Pancreas (tissue), 10 donors: ENCODE data around the gene ZNF394. TPM values are rescaled to one million over a fixed set of nuclear protein-coding genes. Genes with fewer than 3 reads are reported as not detected.
"Not testable (repeated sequence)": the region's sequence is repeated elsewhere in the genome, so short reads cannot be mapped to it uniquely, and the experiment has no call there.

ENCODE experiments used
- ATAC-seq, 4 donors: fragments of 200-7000 bp; cut with Tn5 transposase; one replicate each; pipeline versions ENCODE4 v1.8.0 to v1.9.1; 2020; ENCODE audit warnings: mild to moderate bottlenecking in 4 of 4, moderate library complexity in 4 of 4
- DNase-seq, 6 donors: peaks; one replicate each; pipeline ENCODE4 v3.0.0-alpha.2; 2020
- FAIRE-seq: peaks from 2 replicates; lab custom pipeline; 2012; peaks lifted over from hg19 to GRCh38; lab: Jason Lieb, UNC
- H3K27ac ChIP-seq, 4 donors: fragments of 200-600 bp; sonication (generic); 1 replicate in 3 of 4; 2 replicates in 1 of 4; pipeline versions ENCODE4 v1.5.0 to v1.8.0; 2020
- H3K27me3 ChIP-seq, 4 donors: fragments of 200-600 bp; one replicate each; pipeline ENCODE4 v1.8.0; 2021
- H3K36me3 ChIP-seq, 3 donors: fragments of 200-600 bp; sonication (generic) in 1 of 3; one replicate each; pipeline versions ENCODE4 v1.5.0 to v1.8.0; 2020 to 2021
- H3K4me1 ChIP-seq, 3 donors: fragments of 200-600 bp; one replicate each; pipeline ENCODE4 v1.8.0; 2021
- H3K4me3 ChIP-seq, 4 donors: fragments of 200-600 bp; sonication (generic) in 2 of 4; one replicate each; pipeline versions ENCODE4 v1.5.0 to v1.8.0; 2020 to 2021
- H3K9me3 ChIP-seq, 4 donors: fragments of 200-600 bp; one replicate each; pipeline ENCODE4 v1.8.0; 2021
- CTCF ChIP-seq, 4 donors: fragments of 200-600 bp; sonication (generic) in 3 of 4; IDR thresholded peaks; one replicate each; pipeline versions ENCODE4 v1.5.0 to v1.8.0; 2021; ENCODE audit warnings: antibody characterized with exemption in 4 of 4
- WGBS, 2 donors: extraction: QIAGEN DNeasy Blood & Tissue Kit; methylation state at CpG; one replicate each; pipeline ENCODE4 v1.1.7; 2013; 5-methylcytosine and 5-hydroxymethylcytosine counted together
- intact Hi-C, 3 donors: fragments of 100-400 bp; cut with DNase I; formaldehyde crosslinking; loops; one replicate each; pipeline versions ENCODE4 v1.11.1 to v1.14.2; 2022
- polyA plus RNA-seq, 2 donors: library from polyadenylated mRNA; stranded (reverse); fragments of 200-250 nt; gene quantifications; one replicate each; pipeline ENCODE4 v1.2.3, GENCODE V29; 2013
- total RNA-seq, 6 donors: library from RNA; stranded (reverse); fragmentation: NEBNext Ultra II Directional in 4 of 6; extraction: Animal tissue kit (Norgen Biotek cat#: 25700) in 4 of 6; gene quantifications; one replicate each; pipeline versions ENCODE4 v1.2.1 to v1.2.4, GENCODE V29; 2021 to 2023
- donor health status: healthy with polysubstance abuse.
- donor health status: DM: no; HTN: no; CAD: no; lungs with moderate emphysema.
- donor health status: DM: no; HTN: no; CAD: no.
- donor health status: control.
- donor health status: control.
- donor health status: Bipolar disorder and iron deficiency.
- donor health status: DM: yes; HTN: yes; CAD: no.
- donor health status: DM: no; HTN: no; CAD: no.
- donor health status: DM: no; HTN: no; CAD: no.
- donor health status: DM: yes; HTN: yes; CAD: no.

ZNF394 gene
- total and polyA plus RNA-seq, 8 donors = 10.3 to 16.8 (median 13.5) TPM

- FAIRE-seq = no peak
- H3K9me3 ChIP-seq = no peaks in the 10 kb centered on the region
- peak; percentile 91 to 96 (median 92) for ATAC-seq
- intact Hi-C loops = no loop called here
- no peaks in the 10 kb centered on the region for H3K36me3 ChIP-seq
- H3K27me3 ChIP-seq = no peaks in the 10 kb centered on the region
- peak; percentile 98 to 99 (median 98) for DNase-seq
- H3K4me1 ChIP-seq = peaks cover 10 to 25% (median 13%) of the 10 kb centered on the region in 3 donors
- 1% methylated on average over 50 to 53 of the region's 53 CpGs for WGBS, 2 donors
- TF ChIP-seq CTCF (IDR thresholded peaks at IDR 0.05) = no peak
- peak within 1 kb of the TSS; percentile 70 to 93 (median 80) for H3K27ac ChIP-seq
- peak within 1 kb of the TSS; percentile 66 to 83 (median 74) for H3K4me3 ChIP-seq
Measured at GRCh38 chr7:99504603-99505323, 4.7 kb upstream of the ZNF394 start, which contains the start of gene ZKSCAN5. TSS of gene ZKSCAN5 (plus strand) at chr7:99504662. CDS start at chr7:99506045, 1,383 bp downstream.

- H3K4me3 ChIP-seq = peak overlapping the region; percentile 66 to 83 (median 74)
- no peak for ATAC-seq
Measured at GRCh38 chr7:99504281-99504602, 4.2 kb upstream of the ZNF394 start.

GRCh38 chr7:99501236-99501635, 1.2 kb upstream of the ZNF394 start:
- H3K9me3 ChIP-seq, ATAC-seq, FAIRE-seq, H3K36me3 ChIP-seq, H3K4me3 ChIP-seq, intact Hi-C loops, H3K27me3 ChIP-seq, DNase-seq, H3K27ac ChIP-seq: not testable (repeated sequence)
- H3K4me1 ChIP-seq = peaks cover 6 to 22% (median 22%) of the 10 kb centered on the region in 3 donors
- WGBS, 2 donors = 91 to 92% methylated on average over 12 of the region's 12 CpGs

More at GRCh38 chr7:99504281-99504602, 4.2 kb upstream of the ZNF394 start:
- FAIRE-seq = no peak
- no peak for DNase-seq
- Histone ChIP-seq H3K9me3 (no peaks in the 10 kb centered on the region), H3K27me3 (no peaks in the 10 kb centered on the region), H3K36me3 (no peaks in the 10 kb centered on the region), H3K4me1 (peaks cover 10 to 25% (median 13%) of the 10 kb centered on the region in 3 donors), H3K27ac (peak overlapping the region; percentile 70 to 93 (median 80))
- 5 to 6% methylated on average over 19 of the region's 19 CpGs for WGBS, 2 donors
- no peak for TF ChIP-seq CTCF (IDR thresholded peaks at IDR 0.05)
- intact Hi-C loops = no loop called here

- ATAC-seq = no peak
- DNase-seq = no peak
- H3K27ac ChIP-seq = peak overlapping the region; percentile 75 to 92 (median 86)
- WGBS, 2 donors = 41 to 42% methylated on average over 16 of the region's 16 CpGs
- no peaks in the 10 kb centered on the region for H3K9me3 ChIP-seq
- H3K36me3 ChIP-seq = peaks cover 0 to 3% (median 0%) of the 10 kb centered on the region in 3 donors
- no peaks in the 10 kb centered on the region for H3K27me3 ChIP-seq
- FAIRE-seq = no peak
- H3K4me3 ChIP-seq = peak overlapping the region; percentile 70 to 82 (median 82)
- H3K4me1 ChIP-seq = peaks cover 2 to 16% (median 16%) of the 10 kb centered on the region in 3 donors
- TF ChIP-seq CTCF (IDR thresholded peaks at IDR 0.05) = no peak
- intact Hi-C loops = no loop called here
Measured at GRCh38 chr7:99500637-99501009, 542 bp upstream of the ZNF394 start.

- H3K9me3 ChIP-seq = no peaks in the 10 kb centered on the region
- no peak for DNase-seq
- FAIRE-seq = no peak
- ATAC-seq = peak in 3 of 4 donors; percentile 15 to 52 (median 25)
- peaks cover 0 to 15% (median 13%) of the 10 kb centered on the region in 3 donors for H3K4me1 ChIP-seq
- WGBS, 2 donors = 0 to 2% methylated on average over 14 of the region's 14 CpGs
- no peaks in the 10 kb centered on the region for H3K27me3 ChIP-seq
- peak overlapping the region; percentile 75 to 92 (median 86) for H3K27ac ChIP-seq
- H3K4me3 ChIP-seq = peak overlapping the region; percentile 70 to 82 (median 82)
- H3K36me3 ChIP-seq = peaks cover 1 to 5% (median 1%) of the 10 kb centered on the region in 3 donors
- TF ChIP-seq CTCF (IDR thresholded peaks at IDR 0.05) = no peak
- intact Hi-C loops = no loop called here
Measured at GRCh38 chr7:99499371-99499720, 735 bp downstream of the ZNF394 start.
